Duodenal mucosa (tissue), 2 donors: Measurements from ENCODE around the gene TYW1.
"Not testable (repeated sequence)": the region's sequence is repeated elsewhere in the genome, so short reads cannot be mapped to it uniquely, and the experiment has no call there.

Source experiments
- H3K27ac ChIP-seq: one replicate; pipeline ENCODE4 v1.7.0; 2013; ENCODE audit warnings: low read depth, low read length
- H3K27me3 ChIP-seq, 2 donors: one replicate each; pipeline ENCODE4 v1.7.0; 2013; ENCODE audit warnings: low read length in 2 of 2, control low read depth in 1 of 2; ENCODE audit not compliant: insufficient read depth in 2 of 2, control insufficient read depth in 1 of 2
- H3K36me3 ChIP-seq, 2 donors: one replicate each; pipeline ENCODE4 v1.7.0; 2013; ENCODE audit warnings: low read length in 2 of 2, control low read depth in 1 of 2; ENCODE audit not compliant: insufficient read depth in 2 of 2, control insufficient read depth in 1 of 2
- H3K4me1 ChIP-seq, 2 donors: one replicate each; pipeline ENCODE4 v1.7.0; 2013; ENCODE audit warnings: low read length in 2 of 2, control low read depth in 1 of 2; ENCODE audit not compliant: insufficient read depth in 2 of 2, control insufficient read depth in 1 of 2
- H3K4me3 ChIP-seq, 2 donors: one replicate each; pipeline ENCODE4 v1.7.0; 2013; ENCODE audit warnings: low read length in 2 of 2, low read depth in 1 of 2
- H3K9ac ChIP-seq, 2 donors: one replicate each; pipeline ENCODE4 v1.7.0; 2013; ENCODE audit warnings: low read length in 2 of 2, low read depth in 1 of 2
- H3K9me3 ChIP-seq, 2 donors: one replicate each; pipeline ENCODE4 v1.7.0; 2013; ENCODE audit warnings: low read length in 2 of 2, control low read depth in 1 of 2; ENCODE audit not compliant: control insufficient read depth in 1 of 2

The TYW1 gene

GRCh38 chr7:67205772-67206171, 209.1 kb downstream of the TYW1 start:
- not testable (repeated sequence) for H3K4me3 ChIP-seq, H3K4me1 ChIP-seq, H3K9ac ChIP-seq, H3K27ac ChIP-seq, H3K27me3 ChIP-seq, H3K9me3 ChIP-seq, H3K36me3 ChIP-seq

GRCh38 chr7:67206452-67206851, 209.8 kb downstream of the TYW1 start:
- no peak overlapping the region for H3K4me3 ChIP-seq
- H3K27ac ChIP-seq: no peak overlapping the region
- H3K27me3 ChIP-seq: no peaks in the 10 kb centered on the region
- H3K9ac ChIP-seq: no peak overlapping the region
- no peaks in the 10 kb centered on the region for H3K9me3 ChIP-seq
- peaks cover 0 to 8% of the 10 kb centered on the region in 2 donors for H3K36me3 ChIP-seq
- H3K4me1 ChIP-seq: no peaks in the 10 kb centered on the region

DNA sequence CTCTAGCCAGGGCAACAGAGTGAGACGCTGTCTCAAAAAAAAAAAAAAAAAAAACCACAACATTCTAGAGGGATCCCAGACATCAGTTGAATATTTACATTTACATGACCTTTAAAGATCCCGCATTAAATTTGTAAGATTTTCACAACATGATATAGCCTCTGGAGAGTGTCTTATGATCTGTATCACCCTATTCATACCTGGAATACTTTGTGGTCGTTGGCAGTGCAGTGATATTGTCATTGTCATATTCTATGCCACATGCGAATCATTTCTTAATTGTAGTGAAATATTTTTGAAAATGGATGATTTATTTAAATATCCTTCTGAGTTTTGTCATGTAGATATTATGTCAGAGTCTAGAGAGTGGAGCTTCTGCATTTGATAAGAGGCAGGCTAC, 212.0 kb downstream of the TYW1 start:
- not testable (repeated sequence) for H3K27me3 ChIP-seq, H3K9ac ChIP-seq, H3K36me3 ChIP-seq, H3K9me3 ChIP-seq, H3K4me3 ChIP-seq, H3K27ac ChIP-seq, H3K4me1 ChIP-seq

DNA sequence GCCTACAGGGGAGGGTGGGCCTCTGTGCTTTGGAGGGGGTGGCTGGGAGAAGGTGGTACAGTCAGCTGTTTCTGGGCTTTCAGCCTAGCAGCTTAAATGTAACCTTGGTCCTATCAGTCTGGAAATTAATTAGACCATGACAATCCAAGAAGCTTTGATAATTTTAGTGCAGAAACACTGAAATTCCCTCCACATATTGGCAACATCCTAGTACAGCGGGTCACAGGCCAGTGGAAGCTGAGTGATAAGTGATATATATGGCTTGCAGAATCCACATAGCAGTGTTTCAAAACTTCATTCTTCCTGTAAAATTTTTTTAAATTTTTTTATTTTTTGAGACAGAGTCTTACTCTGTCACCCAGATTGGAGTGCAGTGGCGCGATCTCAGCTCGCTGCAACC, 212.6 kb downstream of the TYW1 start:
- Histone ChIP-seq H3K36me3 (peaks cover 0 to 8% of the 10 kb centered on the region in 2 donors), H3K4me1 (no peaks in the 10 kb centered on the region), H3K4me3 (no peak overlapping the region), H3K9me3 (no peaks in the 10 kb centered on the region), H3K9ac (no peak overlapping the region), H3K27ac (no peak overlapping the region), H3K27me3 (no peaks in the 10 kb centered on the region)

- no peaks in the 10 kb centered on the region for H3K9me3 ChIP-seq
- no peak overlapping the region for H3K27ac ChIP-seq
- no peak overlapping the region for H3K9ac ChIP-seq
- no peaks in the 10 kb centered on the region for H3K4me1 ChIP-seq
- no peak overlapping the region for H3K4me3 ChIP-seq
- no peaks in the 10 kb centered on the region for H3K27me3 ChIP-seq
- H3K36me3 ChIP-seq: peaks cover 0 to 8% of the 10 kb centered on the region in 2 donors
Observed at GRCh38 chr7:67210567-67210966, 213.9 kb downstream of the TYW1 start.

DNA sequence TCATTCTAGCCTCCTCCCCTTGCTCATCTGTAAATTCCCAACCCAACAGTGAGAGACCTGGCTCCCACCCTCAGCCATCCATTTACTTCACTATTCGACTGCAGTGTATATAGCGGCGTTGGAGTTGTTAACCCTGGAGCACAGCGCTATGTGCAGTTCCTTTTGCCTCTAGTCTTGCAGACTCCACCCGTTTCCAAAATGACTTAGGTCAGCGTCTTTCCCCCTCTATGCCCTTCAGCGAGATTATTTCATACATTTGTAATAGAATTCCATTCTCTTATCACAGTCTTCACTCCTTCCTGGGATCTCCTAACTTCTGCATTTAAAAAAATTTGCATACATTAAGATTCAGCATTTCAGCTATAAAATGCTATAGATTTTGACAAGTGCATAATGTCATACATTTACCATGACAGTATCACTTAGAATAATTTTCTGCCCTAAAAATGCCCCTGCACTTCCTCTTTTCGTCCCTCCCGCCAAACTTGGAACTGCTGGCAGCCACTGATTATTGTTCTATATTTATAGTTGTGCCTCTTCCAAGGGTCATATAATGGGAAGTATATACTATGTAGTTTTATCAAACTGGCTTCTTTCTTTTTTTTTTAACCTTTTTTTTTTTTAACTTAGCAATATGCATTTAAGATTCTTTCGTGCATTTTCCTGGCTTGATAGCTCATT, 215.2 kb downstream of the TYW1 start:
- H3K9me3 ChIP-seq, H3K4me1 ChIP-seq, H3K4me3 ChIP-seq, H3K9ac ChIP-seq, H3K27me3 ChIP-seq, H3K36me3 ChIP-seq, H3K27ac ChIP-seq: not testable (repeated sequence)

DNA sequence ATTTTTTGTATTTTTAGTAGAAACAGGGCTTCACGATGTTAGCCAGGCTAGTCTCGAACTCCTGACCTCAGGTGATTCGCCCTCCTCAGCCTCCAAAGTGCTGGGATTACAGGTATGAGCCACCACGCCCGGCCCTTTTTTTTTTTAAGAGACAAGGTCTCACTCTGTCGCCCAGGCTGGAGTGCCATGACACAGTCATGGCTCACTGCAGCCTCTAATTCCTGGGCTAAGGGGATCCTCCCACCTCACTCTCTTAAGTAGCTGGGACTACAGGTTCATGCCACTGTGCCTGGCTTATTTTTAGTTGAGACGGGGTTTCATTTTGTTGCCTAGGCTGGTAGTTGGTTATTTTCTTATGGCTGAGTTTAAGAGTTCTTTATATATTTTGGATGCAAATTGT, 216.4 kb downstream of the TYW1 start:
- H3K36me3 ChIP-seq, H3K9me3 ChIP-seq, H3K9ac ChIP-seq, H3K27me3 ChIP-seq, H3K27ac ChIP-seq, H3K4me3 ChIP-seq, H3K4me1 ChIP-seq: not testable (repeated sequence)

- not testable (repeated sequence) for H3K27ac ChIP-seq, H3K36me3 ChIP-seq, H3K9me3 ChIP-seq, H3K4me3 ChIP-seq, H3K9ac ChIP-seq, H3K27me3 ChIP-seq, H3K4me1 ChIP-seq
Observed at GRCh38 chr7:67223551-67223950, 226.9 kb downstream of the TYW1 start.

GRCh38 chr7:67226340-67226907, 229.8 kb downstream of the TYW1 start:
- H3K9me3 ChIP-seq, H3K36me3 ChIP-seq, H3K27ac ChIP-seq, H3K4me3 ChIP-seq, H3K4me1 ChIP-seq, H3K27me3 ChIP-seq, H3K9ac ChIP-seq: not testable (repeated sequence)

GRCh38 chr7:67226967-67227366, 230.3 kb downstream of the TYW1 start:
- not testable (repeated sequence) for H3K27ac ChIP-seq, H3K4me3 ChIP-seq, H3K4me1 ChIP-seq, H3K9me3 ChIP-seq, H3K36me3 ChIP-seq, H3K27me3 ChIP-seq, H3K9ac ChIP-seq

DNA sequence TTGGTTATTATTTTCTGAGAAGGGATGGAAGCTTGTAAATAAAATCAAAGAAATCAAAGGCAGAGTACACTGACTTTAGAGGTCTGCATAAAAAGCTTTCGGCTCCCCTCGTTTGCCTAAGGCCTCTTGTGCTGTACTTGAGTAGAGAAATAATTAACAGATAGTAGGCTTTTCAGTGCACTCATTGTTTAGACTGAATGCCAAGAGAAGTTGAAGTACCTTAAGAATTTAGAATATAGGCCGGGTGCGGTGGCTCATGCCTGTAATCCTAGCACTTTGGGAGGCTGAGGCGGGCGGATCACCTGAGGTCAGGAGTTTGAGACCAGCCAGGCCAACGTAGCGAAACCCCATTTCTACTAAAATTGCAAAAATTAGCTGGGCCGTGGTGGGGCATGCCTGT, 232.4 kb downstream of the TYW1 start:
- not testable (repeated sequence) for H3K27ac ChIP-seq, H3K9me3 ChIP-seq, H3K36me3 ChIP-seq, H3K9ac ChIP-seq, H3K4me1 ChIP-seq, H3K4me3 ChIP-seq, H3K27me3 ChIP-seq
